Measurements from ENCODE around the gene NTNG2. TPM values are rescaled to one million over a fixed set of nuclear protein-coding genes. Genes with fewer than 3 reads are reported as not detected.

NTNG2 gene
- polyA plus RNA-seq, 1 donor from 2014 or later = 0.43 TPM

GRCh38 chr9:132247942-132248341 lies 86.1 kb downstream of the NTNG2 start (continued):
- no peak for TF ChIP-seq REST (IDR thresholded peaks at IDR 0.05; ENCODE audit: borderline replicate concordance)

- Histone ChIP-seq H3K27me3 (ENCODE audit: insufficient read depth, low read depth, low read length) (peaks cover under 1% of the 10 kb centered on the region), H3K4me3 (ENCODE audit: low read length) (no peak overlapping the region), H3K9ac (ENCODE audit: low read length) (no peak overlapping the region), H2AFZ (ENCODE audit: low read depth, low read length) (no peak overlapping the region), H3K9me2 (ENCODE audit: insufficient read depth, low read length) (no peaks in the 10 kb centered on the region), H3K9me3 (ENCODE audit: low read length) (no peaks in the 10 kb centered on the region), H3K79me2 (replicated peaks; ENCODE audit: insufficient read depth, low read length) (no peaks in the 10 kb centered on the region), H3F3A (ENCODE audit: insufficient read depth, low read length, poor library complexity, severe bottlenecking) (no peaks in the 10 kb centered on the region), H3K36me3 (ENCODE audit: insufficient read depth, low read length) (no peaks in the 10 kb centered on the region), H3K27ac (ENCODE audit: low read length) (no peak overlapping the region), H4K20me1 (ENCODE audit: insufficient read depth) (no peaks in the 10 kb centered on the region), H3K4me2 (ENCODE audit: low read length) (no peak overlapping the region)
- TF ChIP-seq EP300 (conservative IDR thresholded peaks at IDR 0.05; ENCODE audit: poor library complexity, severe bottlenecking) (no peak), RAD21 (conservative IDR thresholded peaks at IDR 0.05) (no peak), REST (IDR thresholded peaks at IDR 0.05; ENCODE audit: borderline replicate concordance) (no peak), EZH2 (IDR thresholded peaks at IDR 0.05; ENCODE audit: borderline replicate concordance, insufficient read depth, low read length, poor library complexity, severe bottlenecking) (no peak), SMC3 (conservative IDR thresholded peaks at IDR 0.05; ENCODE audit: poor library complexity) (no peak), CTCF (IDR thresholded peaks at IDR 0.05; ENCODE audit: poor library complexity, severe bottlenecking) (no peak), TAF1 (IDR thresholded peaks at IDR 0.05; ENCODE audit: low read depth) (no peak), POLR2AphosphoS5 (IDR thresholded peaks at IDR 0.05) (no peak), MXI1 (conservative IDR thresholded peaks at IDR 0.05; ENCODE audit: poor library complexity, severe bottlenecking) (no peak)
Observed at GRCh38 chr9:132249123-132249522, 87.3 kb downstream of the NTNG2 start.

All from neural cell (in vitro differentiated cells).